GM21619 (cell line): Measurements from ENCODE around the gene ATG9B.
"Not testable (repeated sequence)": the region's sequence is repeated elsewhere in the genome, so short reads cannot be mapped to it uniquely, and the experiment has no call there.

Source experiments
- ATAC-seq: cut with Tn5 transposase; IDR thresholded peaks from one replicate; pipeline ENCODE4 v1.9.1; 2021; ENCODE audit not compliant: unreplicated experiment

Gene ATG9B

GRCh38 chr7:151058781-151059366 lies 34.6 kb upstream of the ATG9B start:
- no peak for ATAC-seq

DNA sequence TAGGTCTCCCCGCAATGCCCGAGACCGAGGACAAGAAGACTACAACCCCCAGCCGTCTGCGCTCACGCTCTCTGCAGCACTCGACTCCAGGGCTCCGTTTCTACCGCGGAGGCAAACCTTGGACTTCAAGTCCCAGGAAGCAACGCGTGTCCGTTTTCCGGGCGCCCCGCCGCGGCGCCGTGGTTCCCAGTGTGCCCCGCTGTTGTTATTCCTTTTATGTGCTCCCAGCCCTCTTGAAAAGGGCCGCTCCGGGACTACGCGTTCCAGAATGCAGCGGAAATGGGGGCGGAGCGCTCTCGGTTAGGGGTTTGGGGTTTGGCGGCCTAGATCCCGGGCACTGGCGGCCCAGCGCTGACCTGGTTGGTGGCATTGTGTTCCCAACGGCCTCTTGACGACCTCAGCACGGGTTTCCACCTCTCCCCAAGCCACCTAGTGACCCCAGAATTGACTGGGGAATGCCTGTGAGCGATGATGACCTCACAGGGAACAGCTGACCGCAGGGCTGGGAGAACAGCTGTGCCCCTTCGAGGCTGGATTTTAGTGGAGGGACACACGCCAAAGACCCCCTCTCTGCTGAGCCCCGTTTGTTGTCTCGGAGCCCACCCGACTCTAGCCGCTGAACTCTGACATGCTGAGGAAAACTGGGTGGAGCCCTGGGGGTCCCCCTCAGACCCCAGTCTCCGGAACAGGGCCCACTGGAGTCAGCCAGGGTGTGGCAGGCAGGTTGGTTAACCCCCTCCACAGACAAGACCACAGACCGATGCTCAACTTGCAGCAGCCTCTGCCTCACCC lies 33.9 kb upstream of the ATG9B start:
- peak; percentile 87 for ATAC-seq

GRCh38 chr7:151057506-151057988 lies 33.3 kb upstream of the ATG9B start, which contains the start of gene CDK5:
Gene CDK5, minus strand, starts transcription at chr7:151057897. Its CDS starts 49 bp downstream, at chr7:151057848.
- peak; percentile 10 for ATAC-seq

- ATAC-seq: no peak
Measured at GRCh38 chr7:151056666-151057505, 32.6 kb upstream of the ATG9B start.

GRCh38 chr7:151056283-151056665 lies 32.0 kb upstream of the ATG9B start:
- ATAC-seq: no peak

DNA sequence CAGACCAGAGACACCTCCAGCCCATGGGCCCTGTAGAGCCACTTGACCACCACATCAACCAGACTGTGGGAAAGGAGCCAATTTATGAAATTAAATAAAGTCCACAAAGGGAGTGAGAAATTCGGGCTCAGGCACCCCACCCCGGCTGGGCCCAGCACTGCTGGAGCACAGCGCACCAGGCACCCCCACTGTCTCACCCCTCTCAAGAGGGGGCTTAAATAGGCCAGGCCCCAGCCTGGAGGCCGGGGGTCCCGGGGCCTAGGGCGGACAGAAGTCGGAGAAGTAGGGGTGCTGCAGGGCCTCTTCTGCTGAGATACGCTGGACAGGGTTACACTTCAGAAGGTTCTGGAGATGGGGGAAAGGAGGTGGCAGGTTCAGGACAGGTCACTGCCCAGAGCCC lies 29.5 kb upstream of the ATG9B start:
- ATAC-seq: no peak

DNA sequence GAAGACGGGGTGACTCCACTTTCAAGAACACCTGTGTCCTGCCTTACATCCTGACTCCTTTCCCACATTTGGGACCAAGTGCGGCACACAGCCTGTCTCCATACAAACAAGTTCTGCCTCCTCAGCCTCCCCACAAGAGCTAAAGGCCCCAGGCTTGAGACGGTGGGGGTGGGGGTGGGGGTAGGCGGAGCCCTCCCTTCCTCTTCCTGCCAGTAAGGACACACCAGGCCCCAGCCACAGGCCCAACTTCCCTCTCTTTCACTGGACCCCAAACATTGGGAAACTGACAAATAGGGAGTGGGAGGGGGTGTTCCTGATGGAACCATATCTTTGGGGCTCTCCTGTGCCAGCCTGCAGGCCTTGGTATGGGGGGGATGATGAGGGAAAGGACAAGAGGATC lies 28.8 kb upstream of the ATG9B start:
- ATAC-seq: no peak

- no peak for ATAC-seq
Measured at GRCh38 chr7:151051108-151051507, 26.8 kb upstream of the ATG9B start.

DNA sequence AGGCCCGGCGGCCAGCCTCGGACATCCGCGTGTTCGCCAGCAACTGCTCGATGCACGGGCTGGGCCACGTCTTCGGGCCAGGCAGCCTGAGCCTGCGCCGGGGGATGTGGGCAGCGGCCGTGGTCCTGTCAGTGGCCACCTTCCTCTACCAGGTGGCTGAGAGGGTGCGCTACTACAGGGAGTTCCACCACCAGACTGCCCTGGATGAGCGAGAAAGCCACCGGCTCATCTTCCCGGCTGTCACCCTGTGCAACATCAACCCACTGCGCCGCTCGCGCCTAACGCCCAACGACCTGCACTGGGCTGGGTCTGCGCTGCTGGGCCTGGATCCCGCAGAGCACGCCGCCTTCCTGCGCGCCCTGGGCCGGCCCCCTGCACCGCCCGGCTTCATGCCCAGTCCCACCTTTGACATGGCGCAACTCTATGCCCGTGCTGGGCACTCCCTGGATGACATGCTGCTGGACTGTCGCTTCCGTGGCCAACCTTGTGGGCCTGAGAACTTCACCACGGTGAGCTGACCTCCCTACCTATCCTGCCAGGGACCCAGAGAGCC lies 24.7 kb upstream of the ATG9B start:
- no peak for ATAC-seq

GRCh38 chr7:151047976-151048815 lies 23.9 kb upstream of the ATG9B start, which contains the start of gene ASIC3:
Gene ASIC3, plus strand, starts transcription at chr7:151048531. Its CDS starts 355 bp downstream, at chr7:151048886.
- no peak for ATAC-seq

GRCh38 chr7:151046603-151047573 lies 22.6 kb upstream of the ATG9B start:
- no peak for ATAC-seq

GRCh38 chr7:151045967-151046366 lies 21.7 kb upstream of the ATG9B start:
- ATAC-seq: no peak

DNA sequence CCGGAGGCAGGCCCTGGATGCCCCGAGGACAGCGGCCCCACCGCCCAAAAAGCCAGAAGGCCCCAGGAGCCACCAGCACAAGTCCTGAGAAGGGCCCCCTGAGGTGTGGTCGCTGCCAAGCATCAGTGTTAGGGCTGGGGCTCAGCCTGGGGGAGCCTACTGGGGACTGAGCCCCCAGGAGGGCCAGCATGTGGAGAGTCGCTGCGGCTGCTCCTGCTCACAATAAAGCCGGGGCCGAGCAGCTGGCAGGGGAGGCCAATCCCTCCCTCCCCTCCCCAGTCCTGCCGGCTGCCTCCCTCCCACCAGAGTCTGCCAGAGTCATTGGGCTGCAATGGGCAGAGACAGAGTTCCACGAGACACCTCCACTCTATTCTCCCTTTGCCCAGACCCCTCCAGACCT lies 21.0 kb upstream of the ATG9B start:
- ATAC-seq: no peak

DNA sequence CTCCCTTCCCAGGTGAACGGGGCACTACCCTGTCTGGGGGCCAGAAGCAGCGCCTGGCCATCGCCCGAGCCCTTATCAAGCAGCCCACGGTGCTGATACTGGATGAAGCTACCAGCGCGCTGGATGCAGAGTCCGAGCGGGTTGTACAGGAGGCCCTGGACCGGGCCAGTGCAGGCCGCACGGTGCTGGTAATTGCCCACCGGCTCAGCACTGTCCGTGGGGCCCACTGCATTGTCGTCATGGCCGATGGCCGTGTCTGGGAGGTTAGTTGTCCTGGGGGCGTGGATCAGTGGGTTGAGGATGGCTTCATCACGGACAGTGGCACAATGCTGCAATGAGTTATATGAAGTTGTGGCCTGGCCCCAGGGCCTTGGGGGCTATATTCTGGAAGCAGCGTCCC lies 19.7 kb upstream of the ATG9B start:
- ATAC-seq: no peak

GRCh38 chr7:151043449-151043848 lies 19.2 kb upstream of the ATG9B start:
- ATAC-seq: not testable (repeated sequence)

GRCh38 chr7:151040616-151041375 lies 16.5 kb upstream of the ATG9B start:
- ATAC-seq: no peak

GRCh38 chr7:151039850-151040548 lies 15.7 kb upstream of the ATG9B start:
- no peak for ATAC-seq
